T-helper 1 cell treated with Interleukin-12 subunit alpha and Interleukin-12 subunit beta and Interleukin-4 antibody, amounts not matched to agents 30 μg/mL and 1 μg/mL, for 36 hours (primary cell): Measurements from ENCODE around the gene EIF4E.
"Not testable (repeated sequence)": the region's sequence is repeated elsewhere in the genome, so short reads cannot be mapped to it uniquely, and the experiment has no call there.

Source experiments
- H3K27ac Mint-ChIP-seq: one replicate; pipeline ENCODE4 v1.8.0; 2021; ENCODE audit warnings: mild to moderate bottlenecking, mixed read lengths
- H3K27me3 Mint-ChIP-seq: one replicate; pipeline ENCODE4 v1.8.0; 2021; ENCODE audit warnings: low read depth, mixed read lengths
- H3K36me3 Mint-ChIP-seq: one replicate; pipeline ENCODE4 v1.8.0; 2021; ENCODE audit warnings: low read depth, mixed read lengths
- H3K4me1 Mint-ChIP-seq: one replicate; pipeline ENCODE4 v1.8.0; 2021; ENCODE audit warnings: low read depth, mixed read lengths
- H3K4me3 Mint-ChIP-seq: one replicate; pipeline ENCODE4 v1.8.0; 2021; ENCODE audit warnings: mild to moderate bottlenecking, moderate library complexity, mixed read lengths
- H3K9me3 Mint-ChIP-seq: one replicate; pipeline ENCODE4 v1.8.0; 2021; ENCODE audit warnings: mixed read lengths

EIF4E gene

DNA sequence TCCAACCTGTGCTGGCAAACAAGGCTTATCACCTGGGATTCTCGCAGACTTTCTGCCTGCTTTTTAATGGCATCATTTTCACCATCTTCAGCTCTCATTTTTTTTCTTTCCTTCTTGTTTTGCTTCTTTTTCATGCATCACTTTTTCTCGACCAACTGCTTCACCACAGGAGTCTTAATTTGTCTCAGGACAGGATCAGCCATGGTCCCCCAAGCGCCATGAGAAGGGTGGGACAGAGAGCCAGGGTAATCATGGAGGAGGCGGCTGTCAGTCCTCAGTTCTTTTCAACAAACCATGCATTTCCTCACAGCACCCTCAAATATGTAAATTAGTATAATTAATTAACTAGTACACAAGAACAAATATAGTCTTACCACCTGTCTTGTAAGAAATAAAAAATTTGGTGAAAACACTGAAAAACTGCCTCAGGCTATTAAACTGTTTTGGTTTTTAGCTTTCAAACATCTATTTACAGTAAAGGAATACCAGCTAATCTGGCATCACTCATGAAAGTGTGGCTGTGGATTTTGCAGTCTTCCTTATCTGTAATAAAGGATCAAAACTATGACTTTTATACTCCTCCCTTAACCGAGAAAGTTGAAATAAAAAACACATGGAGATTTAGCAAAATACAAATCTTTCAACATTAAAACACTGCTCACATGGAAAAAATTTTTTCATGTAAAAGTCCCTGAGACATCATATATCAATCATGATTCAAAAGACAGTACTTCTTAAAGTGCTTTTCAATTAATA, 19.1 kb downstream of the EIF4E start:
- no peak overlapping the region for H3K4me3 Mint-ChIP-seq
- peaks cover 10% of the 10 kb centered on the region for H3K36me3 Mint-ChIP-seq
- H3K27me3 Mint-ChIP-seq, result no peaks in the 10 kb centered on the region
- peaks cover 21% of the 10 kb centered on the region for H3K4me1 Mint-ChIP-seq
- H3K9me3 Mint-ChIP-seq, result no peaks in the 10 kb centered on the region
- no peak overlapping the region for H3K27ac Mint-ChIP-seq

DNA sequence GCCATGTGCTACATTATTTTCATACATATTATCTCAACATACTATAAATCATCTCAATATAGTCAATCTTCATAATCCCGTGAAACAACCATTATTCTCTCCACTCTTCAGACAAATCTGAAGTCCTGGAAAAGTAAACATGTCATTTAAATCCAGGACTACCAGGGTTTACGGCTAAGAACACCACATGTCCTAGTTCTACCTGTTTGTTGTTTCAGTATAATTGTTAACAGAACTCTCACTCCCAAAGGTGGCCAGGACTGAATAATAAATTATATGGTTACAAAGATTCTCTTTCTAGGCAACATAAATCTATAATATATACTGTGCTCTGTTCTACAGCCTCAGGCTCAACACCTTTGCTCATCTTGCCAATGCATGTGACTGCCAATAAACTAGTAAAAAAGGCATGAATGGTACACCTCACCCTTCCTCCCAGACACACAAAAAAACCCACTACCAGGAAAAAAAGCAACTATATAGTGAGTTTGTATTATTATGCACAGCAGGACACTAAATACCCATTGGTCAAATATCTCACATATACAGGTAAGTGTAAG, 20.1 kb downstream of the EIF4E start:
- Mint-ChIP-seq H3K9me3 (no peaks in the 10 kb centered on the region), H3K4me1 (peaks cover 18% of the 10 kb centered on the region), H3K27ac (no peak overlapping the region)

DNA sequence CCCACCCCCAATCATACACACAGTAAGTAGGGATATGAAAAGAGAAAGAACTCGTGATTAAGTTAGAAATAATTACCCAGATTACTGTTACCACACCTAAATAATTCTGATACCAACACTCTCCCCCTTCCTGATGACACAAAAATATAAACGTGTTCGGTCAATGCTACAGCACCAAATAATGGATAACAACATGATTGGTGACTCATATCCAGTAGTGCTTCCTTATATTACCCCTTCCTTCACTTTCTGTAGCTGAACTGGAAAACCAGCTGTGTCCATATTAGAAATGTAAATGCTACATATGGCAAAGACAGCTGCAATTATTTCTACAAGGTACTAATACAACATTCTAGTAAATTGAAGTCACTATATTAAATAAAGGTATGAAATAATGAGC, 20.8 kb downstream of the EIF4E start:
- H3K4me1 Mint-ChIP-seq, result peaks cover 18% of the 10 kb centered on the region
- no peak overlapping the region for H3K4me3 Mint-ChIP-seq
- H3K36me3 Mint-ChIP-seq, result peaks cover 10% of the 10 kb centered on the region
- no peaks in the 10 kb centered on the region for H3K9me3 Mint-ChIP-seq
- H3K27me3 Mint-ChIP-seq, result no peaks in the 10 kb centered on the region
- no peak overlapping the region for H3K27ac Mint-ChIP-seq

More for the DNA sequence above, 20.1 kb downstream of the EIF4E start:
- H3K4me3 Mint-ChIP-seq, result no peak overlapping the region
- H3K27me3 Mint-ChIP-seq, result no peaks in the 10 kb centered on the region
- peaks cover 10% of the 10 kb centered on the region for H3K36me3 Mint-ChIP-seq

DNA sequence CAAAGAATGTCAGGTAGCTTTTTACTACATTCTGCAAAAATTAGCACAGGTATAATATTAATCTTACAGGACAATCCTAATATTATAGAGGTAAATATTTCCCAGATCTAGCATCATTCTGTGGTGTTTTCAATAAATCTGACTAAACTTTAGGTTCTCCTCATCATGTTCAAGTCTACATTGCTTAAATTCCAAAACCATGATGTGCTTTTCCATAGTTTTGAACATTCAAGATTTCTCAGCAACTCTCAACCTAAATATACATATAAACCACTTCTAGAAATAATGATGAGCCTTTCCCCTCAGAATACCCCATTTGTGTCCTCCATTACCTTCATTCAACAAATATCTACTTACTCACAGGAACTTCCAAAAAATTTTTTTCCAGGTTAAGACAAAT, 23.1 kb downstream of the EIF4E start:
- Mint-ChIP-seq H3K4me3 (no peak overlapping the region), H3K36me3 (peaks cover 21% of the 10 kb centered on the region), H3K27ac (no peak overlapping the region), H3K4me1 (peaks cover 20% of the 10 kb centered on the region), H3K9me3 (no peaks in the 10 kb centered on the region), H3K27me3 (no peaks in the 10 kb centered on the region)

DNA sequence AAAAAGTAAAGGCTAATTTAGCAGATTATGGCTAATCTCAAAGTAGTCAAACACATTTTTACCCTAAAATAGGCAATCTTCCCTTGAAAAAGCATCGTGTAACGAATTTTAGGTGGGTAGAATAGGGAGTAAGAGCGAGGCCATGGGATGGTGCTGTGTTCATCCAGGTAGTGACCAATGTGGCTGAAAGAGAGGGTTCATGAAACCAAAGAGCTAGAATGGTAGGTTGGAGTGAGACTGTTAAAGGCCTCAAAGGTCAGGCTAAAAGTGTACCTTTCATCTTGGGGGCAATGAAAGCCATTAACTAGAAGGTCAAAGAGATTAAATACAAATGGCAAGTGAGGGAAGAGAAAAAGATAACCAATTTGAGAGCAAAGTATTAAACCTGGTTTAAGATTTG, 23.6 kb downstream of the EIF4E start:
- no peaks in the 10 kb centered on the region for H3K9me3 Mint-ChIP-seq
- H3K4me1 Mint-ChIP-seq, result peaks cover 22% of the 10 kb centered on the region
- no peak overlapping the region for H3K27ac Mint-ChIP-seq
- no peaks in the 10 kb centered on the region for H3K27me3 Mint-ChIP-seq
- H3K36me3 Mint-ChIP-seq, result peaks cover 25% of the 10 kb centered on the region
- H3K4me3 Mint-ChIP-seq, result no peak overlapping the region

DNA sequence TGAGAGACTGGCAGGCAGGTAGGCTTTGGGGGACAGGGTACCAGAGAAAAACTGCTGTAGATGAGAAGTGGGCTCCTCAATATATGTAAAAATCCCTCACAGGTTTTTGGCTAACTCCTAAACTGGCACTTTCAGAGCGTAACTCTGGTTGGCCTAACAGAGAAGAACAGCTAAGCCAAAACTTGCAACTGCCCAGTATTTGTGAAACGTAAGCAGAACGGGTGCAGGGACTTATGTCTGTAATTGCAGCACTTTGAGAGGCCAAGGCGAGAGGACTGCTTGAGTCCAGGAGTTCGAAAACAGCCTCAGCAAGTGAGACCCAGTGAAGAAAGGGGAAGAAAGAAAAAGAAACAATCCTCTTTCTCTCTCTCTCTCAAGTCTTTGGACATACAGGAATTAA, 25.0 kb downstream of the EIF4E start:
- H3K27me3 Mint-ChIP-seq, result no peaks in the 10 kb centered on the region
- no peak overlapping the region for H3K27ac Mint-ChIP-seq
- no peak overlapping the region for H3K4me3 Mint-ChIP-seq
- H3K36me3 Mint-ChIP-seq, result peaks cover 33% of the 10 kb centered on the region
- peaks cover 23% of the 10 kb centered on the region for H3K4me1 Mint-ChIP-seq
- no peaks in the 10 kb centered on the region for H3K9me3 Mint-ChIP-seq

DNA sequence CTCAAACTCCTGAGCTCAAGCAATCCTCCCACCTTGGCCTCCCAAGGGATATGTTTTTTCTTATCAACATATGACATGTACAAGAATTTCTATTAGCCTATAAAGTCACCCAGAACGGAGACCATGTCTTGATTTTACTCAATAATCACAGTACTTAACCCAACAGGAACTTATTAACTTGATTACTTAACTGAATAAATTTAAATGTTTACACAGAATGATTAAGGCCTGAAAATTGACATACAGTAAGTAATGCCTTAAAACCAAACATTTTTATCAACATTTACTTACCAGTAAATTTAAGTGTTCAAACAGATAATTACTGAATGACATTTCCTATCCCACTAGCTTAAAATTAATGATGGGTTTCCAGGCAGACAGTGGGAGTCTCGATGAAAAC, 25.4 kb downstream of the EIF4E start:
- Mint-ChIP-seq H3K36me3 (peaks cover 34% of the 10 kb centered on the region), H3K9me3 (no peaks in the 10 kb centered on the region), H3K4me3 (no peak overlapping the region), H3K27me3 (no peaks in the 10 kb centered on the region), H3K4me1 (peaks cover 21% of the 10 kb centered on the region), H3K27ac (no peak overlapping the region)

DNA sequence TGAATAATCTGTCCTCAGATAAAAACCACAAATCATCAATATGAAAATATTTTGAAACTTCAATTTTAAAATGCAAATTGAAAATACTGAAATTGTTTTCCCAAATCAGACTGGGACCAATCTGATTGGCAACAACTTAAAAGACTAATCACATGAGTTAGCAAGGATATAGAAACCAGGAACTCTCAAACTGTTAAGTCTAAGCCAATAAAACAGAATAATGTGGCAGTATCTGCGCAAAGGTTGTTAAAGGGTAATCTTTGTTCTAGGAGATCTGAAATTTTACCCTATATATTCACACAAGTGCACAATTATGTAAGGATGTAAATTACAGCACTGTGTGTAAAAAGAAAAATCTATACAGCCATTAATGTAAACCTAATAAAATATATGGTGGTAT, 29.7 kb downstream of the EIF4E start:
- Mint-ChIP-seq H3K36me3 (peaks cover 46% of the 10 kb centered on the region), H3K9me3 (no peaks in the 10 kb centered on the region), H3K4me1 (peaks cover 15% of the 10 kb centered on the region), H3K4me3 (no peak overlapping the region), H3K27me3 (no peaks in the 10 kb centered on the region), H3K27ac (no peak overlapping the region)

DNA sequence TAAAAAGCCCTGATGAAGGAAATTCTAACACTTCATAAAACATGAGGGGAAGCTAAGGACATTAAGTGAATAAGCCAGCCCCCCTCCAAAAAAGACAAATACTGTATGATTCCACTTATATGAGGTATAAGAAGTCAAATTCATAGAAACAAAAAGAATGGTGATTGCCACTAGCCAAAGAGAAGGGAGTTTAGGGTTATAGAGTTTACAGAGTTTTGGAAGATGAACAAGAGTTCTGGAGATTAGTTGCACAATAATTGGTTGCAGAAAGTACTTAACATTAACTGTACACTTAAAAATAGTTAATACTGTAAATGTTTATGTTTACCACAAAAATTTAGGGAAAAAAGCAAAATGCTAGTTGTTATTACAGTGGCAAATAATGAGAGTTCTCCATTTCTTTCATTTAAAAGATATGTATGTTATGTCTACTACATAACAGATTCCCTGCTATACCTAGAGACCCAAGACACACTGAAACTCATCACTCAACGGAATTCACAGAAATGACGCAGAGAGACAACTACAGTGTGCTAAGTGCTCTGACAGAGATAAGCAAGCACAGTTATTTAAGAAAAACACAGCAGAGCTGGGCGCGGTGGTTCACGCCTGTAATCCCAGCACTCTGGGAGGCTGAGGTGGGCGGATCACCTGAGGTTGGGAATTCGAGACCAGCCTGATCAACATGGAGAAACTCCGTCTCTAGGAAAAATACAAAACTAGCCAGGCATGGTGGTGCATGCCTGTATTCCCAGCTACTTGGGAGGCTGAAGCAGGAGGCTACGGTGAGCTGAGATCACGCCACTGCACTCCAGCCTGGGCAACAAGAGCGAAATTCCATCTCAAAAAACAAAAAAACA, 37.2 kb downstream of the EIF4E start:
- no peak overlapping the region for H3K27ac Mint-ChIP-seq
- peaks cover 2% of the 10 kb centered on the region for H3K4me1 Mint-ChIP-seq
- no peak overlapping the region for H3K4me3 Mint-ChIP-seq
- no peaks in the 10 kb centered on the region for H3K27me3 Mint-ChIP-seq
- H3K36me3 Mint-ChIP-seq, result peaks cover 50% of the 10 kb centered on the region
- H3K9me3 Mint-ChIP-seq, result no peaks in the 10 kb centered on the region

DNA sequence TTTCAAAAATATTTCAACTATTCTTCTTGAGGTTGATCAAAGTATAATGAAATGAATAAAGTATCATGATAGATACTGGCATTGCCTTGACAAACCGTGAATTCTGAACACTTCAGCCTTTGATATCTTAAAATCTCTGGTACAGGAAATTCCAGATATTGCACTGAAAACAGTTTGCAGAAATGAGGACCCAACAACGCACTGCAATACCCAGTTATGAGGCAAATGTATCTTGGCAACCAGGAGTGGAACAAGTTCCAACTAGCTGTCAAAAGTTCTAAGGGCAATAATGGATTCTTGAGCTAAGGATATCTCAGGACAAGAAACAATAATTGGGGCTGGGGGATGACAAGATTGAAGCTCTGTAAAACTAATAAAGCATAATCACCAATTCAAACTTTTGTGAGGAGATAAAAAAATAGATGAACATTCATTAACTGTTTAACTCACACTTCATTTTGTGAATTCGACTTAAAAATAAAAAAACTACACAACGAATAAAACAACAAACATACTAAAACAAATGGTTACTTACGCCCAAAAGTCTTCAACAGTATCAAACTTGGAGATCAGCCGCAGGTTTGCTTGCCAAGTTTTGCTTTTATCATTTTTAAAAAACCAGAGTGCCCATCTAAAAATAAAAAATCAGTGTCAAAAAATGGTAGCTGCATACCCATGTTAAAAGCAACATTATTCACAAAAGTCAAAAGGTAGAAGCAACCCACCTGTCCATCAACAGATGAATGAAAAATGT, 38.1 kb downstream of the EIF4E start:
- no peaks in the 10 kb centered on the region for H3K27me3 Mint-ChIP-seq
- H3K4me3 Mint-ChIP-seq, result no peak overlapping the region
- H3K4me1 Mint-ChIP-seq, result peaks cover 2% of the 10 kb centered on the region
- no peak overlapping the region for H3K27ac Mint-ChIP-seq
- peaks cover 50% of the 10 kb centered on the region for H3K36me3 Mint-ChIP-seq
- H3K9me3 Mint-ChIP-seq, result no peaks in the 10 kb centered on the region

DNA sequence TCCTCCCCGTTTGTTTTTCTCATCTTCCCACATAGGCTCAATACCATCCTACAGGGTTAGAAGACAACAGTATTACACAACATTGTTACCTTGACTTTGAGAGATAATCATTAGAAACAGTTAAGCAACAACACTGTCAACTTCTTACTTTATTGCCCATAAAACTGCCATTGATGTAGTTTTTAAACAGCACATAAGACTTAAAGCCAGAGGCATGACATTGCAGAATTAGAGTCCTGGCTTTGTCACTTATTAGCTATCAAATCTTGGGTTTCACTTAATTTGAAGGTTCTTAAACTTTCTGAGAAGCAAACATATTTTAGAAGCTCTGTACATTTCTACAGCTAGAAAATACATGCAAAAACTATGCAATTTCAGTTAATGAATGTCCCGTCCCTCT, 41.8 kb downstream of the EIF4E start:
- Mint-ChIP-seq H3K27ac (no peak overlapping the region), H3K4me3 (no peak overlapping the region), H3K27me3 (no peaks in the 10 kb centered on the region), H3K36me3 (peaks cover 42% of the 10 kb centered on the region), H3K9me3 (no peaks in the 10 kb centered on the region), H3K4me1 (no peaks in the 10 kb centered on the region)

DNA sequence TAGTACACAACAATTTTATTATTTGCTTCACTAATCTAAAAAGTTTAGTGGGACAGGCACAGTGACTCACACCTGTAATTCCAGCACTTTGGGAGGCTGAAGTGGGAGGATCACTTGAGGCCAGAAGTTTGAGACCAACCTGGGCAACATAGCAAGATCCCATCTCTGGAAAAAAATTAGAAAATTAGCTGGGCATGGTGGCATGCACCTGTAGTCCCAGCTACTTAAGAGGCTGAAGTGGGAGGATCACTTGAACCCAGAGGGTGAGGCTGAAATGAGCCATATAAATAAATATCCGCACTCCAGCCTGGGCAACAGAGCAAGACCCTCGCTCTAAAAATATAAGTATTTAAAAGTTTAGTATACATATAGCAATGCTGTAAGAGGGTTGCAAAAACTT, 42.6 kb downstream of the EIF4E start:
- not testable (repeated sequence) for H3K27ac Mint-ChIP-seq, H3K4me3 Mint-ChIP-seq, H3K4me1 Mint-ChIP-seq, H3K9me3 Mint-ChIP-seq, H3K27me3 Mint-ChIP-seq
- H3K36me3 Mint-ChIP-seq, result peaks cover 42% of the 10 kb centered on the region

DNA sequence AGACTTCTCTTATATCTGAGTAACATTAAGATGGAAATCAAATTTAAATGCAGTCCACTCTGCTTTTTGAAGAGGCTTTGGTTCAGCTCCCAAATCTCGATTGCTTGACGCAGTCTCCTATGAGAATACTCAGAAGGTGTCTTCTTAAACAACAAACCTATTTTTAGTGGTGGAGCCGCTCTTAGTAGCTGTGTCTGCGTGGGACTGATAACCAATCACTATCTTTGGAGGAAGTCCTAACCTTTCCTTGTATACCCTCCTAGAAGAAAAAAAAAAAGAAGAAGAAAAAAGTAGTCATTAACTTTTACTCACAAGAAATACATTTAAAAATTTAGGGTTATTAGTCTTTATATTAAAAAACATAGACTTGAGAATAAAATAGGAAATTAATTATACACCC, 48.0 kb downstream of the EIF4E start:
- not testable (repeated sequence) for H3K27me3 Mint-ChIP-seq, H3K4me3 Mint-ChIP-seq, H3K9me3 Mint-ChIP-seq, H3K4me1 Mint-ChIP-seq, H3K27ac Mint-ChIP-seq
- H3K36me3 Mint-ChIP-seq, result peaks cover 16% of the 10 kb centered on the region

DNA sequence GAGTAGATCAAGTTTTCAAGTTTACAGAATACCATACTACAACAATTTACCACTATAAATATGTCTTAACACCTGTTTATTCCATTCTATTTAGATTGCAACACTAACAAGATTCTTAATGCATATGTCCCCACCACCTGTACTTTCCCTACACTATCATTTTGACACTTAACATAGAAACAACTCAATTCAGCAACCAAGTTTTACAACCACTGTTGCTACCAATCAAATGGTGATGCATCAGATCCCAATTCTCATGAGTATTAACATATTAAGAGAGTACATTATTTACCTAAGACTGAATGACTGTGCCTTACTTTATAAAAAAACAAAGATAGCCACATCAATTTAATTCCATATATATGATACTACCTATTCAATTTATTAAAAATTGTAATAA, 49.4 kb downstream of the EIF4E start:
- H3K27ac Mint-ChIP-seq, result no peak overlapping the region
- H3K36me3 Mint-ChIP-seq, result peaks cover 9% of the 10 kb centered on the region
- no peak overlapping the region for H3K4me3 Mint-ChIP-seq
- H3K4me1 Mint-ChIP-seq, result peaks cover 2% of the 10 kb centered on the region
- no peaks in the 10 kb centered on the region for H3K9me3 Mint-ChIP-seq
- H3K27me3 Mint-ChIP-seq, result no peaks in the 10 kb centered on the region
